Omental fat pad (tissue), 4 donors: Measurements from ENCODE around the gene EXOSC7. TPM values are rescaled to one million over a fixed set of nuclear protein-coding genes. Genes with fewer than 3 reads are reported as not detected.

Experiments used
- ATAC-seq: fragments of 150-250 bp; one replicate; pipeline ENCODE4 v1.9.1; 2016; ENCODE audit warnings: mild to moderate bottlenecking, moderate library complexity; ENCODE audit not compliant: low FRiP score
- DNase-seq: peaks from one replicate; pipeline ENCODE4 v3.0.0-alpha.2; 2019; ENCODE audit warnings: low spot score
- total RNA-seq, 4 donors: library from RNA; depleted of rRNA; stranded (reverse); fragments of >200 nt; gene quantifications; one replicate each; pipeline ENCODE4 v1.1.0, GENCODE V29; 2016
- TF ChIP-seq, protein P1 (sequence below), 3 donors: fragments of 450-650 bp; IDR thresholded peaks; one replicate each; pipeline ENCODE4 v1.5.1; 2016 to 2017; ENCODE audit warnings: antibody characterized with exemption in 3 of 3, mild to moderate bottlenecking in 3 of 3, moderate library complexity in 2 of 3

The EXOSC7 gene
- total RNA-seq, 4 donors from 2014 or later = 31.7 to 47.7 (median 39.0) TPM

DNA sequence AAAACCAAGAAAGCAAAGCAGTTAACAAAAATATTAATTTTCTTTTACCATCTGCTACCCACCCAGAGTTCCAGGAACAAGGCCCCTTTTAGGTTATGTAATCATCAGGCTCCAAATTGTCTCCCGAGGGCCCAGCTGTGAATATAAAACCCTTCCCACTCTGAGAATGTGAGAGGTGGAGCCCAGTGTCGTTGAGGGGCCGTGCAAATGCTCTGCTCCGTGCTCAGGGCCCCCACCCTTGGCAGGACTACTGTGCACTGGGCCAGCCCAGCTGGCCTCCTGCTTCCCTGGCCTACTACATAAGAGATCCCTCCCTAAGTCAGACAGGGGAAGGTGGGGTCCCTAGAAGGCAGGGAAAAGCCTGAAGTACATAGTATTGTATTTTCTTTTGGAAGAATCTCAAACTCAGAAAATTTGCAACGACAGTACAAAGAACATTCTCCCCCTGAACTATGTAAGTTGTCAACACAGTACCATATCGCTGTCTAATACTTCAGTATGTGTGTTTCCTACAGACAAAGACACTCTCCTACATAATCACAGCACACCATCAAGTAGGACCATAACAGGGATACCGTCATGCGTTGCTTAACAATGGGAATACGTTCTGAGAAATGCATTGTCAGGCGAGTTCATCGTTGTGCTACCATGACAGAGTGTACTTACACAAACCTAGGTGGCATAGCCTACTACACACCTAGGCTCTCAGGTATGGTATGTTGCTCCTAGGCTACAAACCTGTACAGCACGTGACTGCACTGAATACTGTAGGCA is 45.7 kb downstream of the EXOSC7 start:
- no peak for ATAC-seq
- TF ChIP-seq, protein P1, sequence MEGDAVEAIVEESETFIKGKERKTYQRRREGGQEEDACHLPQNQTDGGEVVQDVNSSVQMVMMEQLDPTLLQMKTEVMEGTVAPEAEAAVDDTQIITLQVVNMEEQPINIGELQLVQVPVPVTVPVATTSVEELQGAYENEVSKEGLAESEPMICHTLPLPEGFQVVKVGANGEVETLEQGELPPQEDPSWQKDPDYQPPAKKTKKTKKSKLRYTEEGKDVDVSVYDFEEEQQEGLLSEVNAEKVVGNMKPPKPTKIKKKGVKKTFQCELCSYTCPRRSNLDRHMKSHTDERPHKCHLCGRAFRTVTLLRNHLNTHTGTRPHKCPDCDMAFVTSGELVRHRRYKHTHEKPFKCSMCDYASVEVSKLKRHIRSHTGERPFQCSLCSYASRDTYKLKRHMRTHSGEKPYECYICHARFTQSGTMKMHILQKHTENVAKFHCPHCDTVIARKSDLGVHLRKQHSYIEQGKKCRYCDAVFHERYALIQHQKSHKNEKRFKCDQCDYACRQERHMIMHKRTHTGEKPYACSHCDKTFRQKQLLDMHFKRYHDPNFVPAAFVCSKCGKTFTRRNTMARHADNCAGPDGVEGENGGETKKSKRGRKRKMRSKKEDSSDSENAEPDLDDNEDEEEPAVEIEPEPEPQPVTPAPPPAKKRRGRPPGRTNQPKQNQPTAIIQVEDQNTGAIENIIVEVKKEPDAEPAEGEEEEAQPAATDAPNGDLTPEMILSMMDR (IDR thresholded peaks at IDR 0.05) = no peak
- no peak for DNase-seq

DNA sequence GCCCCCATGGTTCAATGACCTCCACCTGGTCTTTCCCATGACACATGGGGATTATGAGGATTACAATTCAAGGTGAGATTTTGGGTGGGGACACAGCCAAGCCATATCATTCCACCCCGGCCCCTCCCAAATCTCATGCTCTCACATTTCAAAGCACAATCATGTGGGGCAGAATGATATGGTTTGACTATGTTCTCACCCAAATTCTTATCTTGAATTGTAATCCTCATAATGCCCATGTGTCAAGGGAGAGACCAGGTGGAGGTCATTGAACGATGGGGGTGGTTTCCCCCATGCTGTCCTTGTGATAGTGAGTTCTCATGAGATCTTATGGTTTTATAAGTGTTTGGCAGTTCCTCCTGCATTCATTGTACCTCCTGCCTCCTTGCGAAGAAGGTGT is 47.6 kb downstream of the EXOSC7 start:
- TF ChIP-seq, protein P1 (IDR thresholded peaks at IDR 0.05) = no peak
- no peak for DNase-seq
- no peak for ATAC-seq

DNA sequence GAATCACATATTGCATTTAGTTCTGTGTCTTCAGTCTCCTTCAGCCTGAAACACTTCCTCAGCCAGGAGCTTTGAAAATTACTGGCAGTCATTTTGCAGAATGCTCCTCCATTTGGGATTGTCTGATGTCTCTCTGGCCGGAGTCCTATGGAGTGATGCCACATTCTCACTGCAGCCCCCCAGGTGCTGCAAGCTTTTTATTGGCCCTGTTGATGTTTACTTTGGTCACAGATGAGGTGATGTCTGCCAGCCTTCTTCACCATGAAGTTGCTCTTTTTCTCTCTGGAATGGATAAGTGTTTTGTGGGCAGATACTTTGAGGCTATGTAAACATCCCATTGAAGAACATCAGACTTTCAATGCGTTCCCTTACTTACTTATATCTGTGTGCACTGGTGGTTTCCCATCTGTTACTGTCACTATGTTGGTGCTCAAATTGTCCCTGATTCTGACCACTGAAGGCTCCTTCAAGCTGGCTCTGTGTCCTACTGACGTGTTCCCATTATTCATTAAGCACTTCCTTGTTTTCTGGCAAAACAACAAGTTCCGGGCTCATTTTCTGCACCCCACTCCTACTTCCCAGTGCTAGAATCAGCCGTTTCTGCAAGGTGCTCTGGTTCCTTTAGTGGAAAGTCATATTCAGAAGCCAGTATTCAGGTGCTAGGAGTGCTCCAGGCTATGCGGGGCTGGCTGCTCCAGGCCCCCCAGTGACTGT is 48.7 kb downstream of the EXOSC7 start:
- ATAC-seq (no peak), DNase-seq (no peak)
- TF ChIP-seq, protein P1 (IDR thresholded peaks at IDR 0.05) = no peak

DNA sequence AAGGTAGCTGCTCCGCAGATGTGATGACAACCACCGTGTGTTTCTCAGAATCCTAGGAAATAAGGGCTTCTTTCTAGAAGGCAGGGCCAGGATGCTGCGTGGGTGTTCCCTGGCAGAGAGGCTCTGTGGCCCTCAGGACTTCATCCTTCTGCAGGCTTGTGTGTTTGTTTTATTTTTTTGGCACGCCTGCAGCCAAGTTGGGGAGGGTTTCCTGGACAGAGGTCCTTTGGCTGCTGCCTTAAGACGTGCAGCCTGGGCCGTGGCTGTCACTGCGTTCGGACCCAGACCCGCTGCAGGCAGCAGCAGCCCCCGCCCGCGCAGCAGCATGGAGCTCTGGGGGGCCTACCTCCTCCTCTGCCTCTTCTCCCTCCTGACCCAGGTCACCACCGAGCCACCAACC is 50.0 kb downstream of the EXOSC7 start, which contains the start of gene CLEC3B:
Gene CLEC3B, plus strand, starts transcription at position 266 of the 400 bp plus-strand sequence. Its CDS starts 60 bp downstream, at position 326.
- no peak for ATAC-seq
- TF ChIP-seq, protein P1 (IDR thresholded peaks at IDR 0.05) = no peak
- no peak for DNase-seq

DNA sequence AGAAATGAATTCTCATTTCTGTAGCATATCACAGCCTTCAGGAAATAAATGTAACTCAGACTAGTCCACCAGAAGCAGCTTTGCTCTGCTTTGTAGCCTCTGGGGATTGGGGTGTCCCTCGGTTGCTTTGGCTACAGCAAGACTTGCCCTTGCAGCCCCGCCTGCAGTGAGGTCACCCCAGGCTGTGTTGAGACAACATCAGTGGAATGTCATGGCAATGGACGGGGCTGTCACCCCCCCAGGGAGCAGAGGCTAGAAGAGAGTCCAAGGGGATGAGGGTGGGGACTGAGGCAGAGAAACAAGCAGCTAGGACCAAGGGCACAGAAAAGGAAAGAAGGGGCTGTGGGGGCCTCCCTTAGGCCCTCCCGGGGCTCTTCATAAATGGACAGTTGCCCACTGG is 50.9 kb downstream of the EXOSC7 start:
- ATAC-seq = peak; percentile 40
- DNase-seq = no peak
- TF ChIP-seq, protein P1 (IDR thresholded peaks at IDR 0.05) = no peak

DNA sequence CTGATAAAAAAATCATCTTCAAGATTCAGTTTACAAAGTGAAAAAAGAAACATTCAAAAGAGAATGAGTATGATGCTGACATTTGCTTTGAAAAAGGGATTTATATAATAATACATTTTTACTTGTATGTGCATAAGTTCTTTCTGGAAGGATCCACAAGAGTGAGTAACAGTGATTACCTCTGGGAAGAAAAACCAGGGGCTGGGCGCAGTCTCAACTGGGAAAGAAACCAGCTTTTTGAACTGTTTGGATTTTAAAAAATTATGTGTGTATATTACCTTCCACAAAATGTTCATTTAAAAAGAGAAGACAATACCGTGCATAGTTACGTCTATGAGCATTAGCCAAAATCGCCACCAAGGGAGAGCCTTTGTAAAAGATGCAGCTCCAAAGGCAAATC is 51.4 kb downstream of the EXOSC7 start:
- no peak for DNase-seq
- TF ChIP-seq, protein P1 (IDR thresholded peaks at IDR 0.05) = no peak
- ATAC-seq = no peak
